K562 (cell line): Measurements from ENCODE around the gene GNAL. TPM values are rescaled to one million over a fixed set of nuclear protein-coding genes. Genes with fewer than 3 reads are reported as not detected.

ENCODE experiments used
- ARHGAP35 ChIP-seq: fragments of 450-650 bp; IDR thresholded peaks from 2 replicates; pipeline ENCODE4 v1.6.1; 2018; ENCODE audit not compliant: partially characterized antibody
- ATF6 ChIP-seq: sonication (generic); formaldehyde crosslinking; IDR thresholded peaks from 2 replicates; pipeline ENCODE4 v1.4.0; 2020; ENCODE audit warnings: mild to moderate bottlenecking, missing genetic modification reagents
- ETV1 ChIP-seq: fragments of 450-650 bp; conservative IDR thresholded peaks from 2 replicates; pipeline ENCODE4 v1.6.1; 2016; ENCODE audit warnings: missing genetic modification characterization, control low read depth, low read depth, missing compliant biosample characterization
- HES1 ChIP-seq: fragments of 450-650 bp; IDR thresholded peaks from 2 replicates; pipeline ENCODE4 v1.6.1; 2016; ENCODE audit warnings: low read depth, mild to moderate bottlenecking, moderate library complexity
- HMGN3 ChIP-seq: IDR thresholded peaks from 2 replicates; pipeline ENCODE4 v1.6.1; 2011; ENCODE audit warnings: borderline replicate concordance, low read depth, mild to moderate bottlenecking, mixed read lengths, low read length; ENCODE audit not compliant: insufficient read length; ENCODE audit errors: extremely low read depth
- PHB2 ChIP-seq: fragments of 450-650 bp; IDR thresholded peaks from 2 replicates; pipeline ENCODE4 v1.6.1; 2017; ENCODE audit warnings: low read depth
- RBBP5 ChIP-seq: fragments of 200-600 bp; sonication (generic); IDR thresholded peaks from 2 replicates; pipeline ENCODE4 v1.6.1; 2012; ENCODE audit warnings: borderline replicate concordance, mild to moderate bottlenecking, low read length, control low read depth, inconsistent platforms; ENCODE audit not compliant: insufficient read depth, poor library complexity, severe bottlenecking
- RBM15 ChIP-seq: fragments of 200-400 bp; formaldehyde crosslinking; IDR thresholded peaks from 2 replicates; pipeline ENCODE4 v1.6.1; 2018; ENCODE audit warnings: mild to moderate bottlenecking, low read length, moderate library complexity; ENCODE audit not compliant: insufficient read depth
- RREB1 ChIP-seq: fragments of 250-450 bp; sonication (Bioruptor Pico); IDR thresholded peaks from 2 replicates; pipeline ENCODE4 v1.4.0; 2020
- SIN3A ChIP-seq, 2 experiments: fragments of 150-350 bp in 1 of 2; IDR thresholded peaks; 2 replicates each; pipeline ENCODE4 v1.6.1; 2011 to 2016; ENCODE audit warnings: borderline replicate concordance in 2 of 2, low read depth in 2 of 2, low read length in 2 of 2, mild to moderate bottlenecking in 2 of 2, moderate library complexity in 2 of 2; ENCODE audit not compliant: control insufficient read depth in 1 of 2
- SIN3B ChIP-seq: fragments of 450-650 bp; IDR thresholded peaks from 2 replicates; pipeline ENCODE4 v1.6.1; 2017; ENCODE audit warnings: low read depth, mild to moderate bottlenecking, moderate library complexity
- ZBTB34 ChIP-seq: fragments of 250-450 bp; sonication (Bioruptor Pico); IDR thresholded peaks from 2 replicates; pipeline ENCODE4 v1.8.0; 2021; ENCODE audit warnings: mild to moderate bottlenecking, moderate library complexity
- ZNF41 ChIP-seq: fragments of 250-450 bp; sonication (Bioruptor Pico); conservative IDR thresholded peaks from 2 replicates; pipeline ENCODE4 v1.4.0; 2020; ENCODE audit warnings: mild to moderate bottlenecking
- polyA plus RNA-seq, 8 experiments: library from polyadenylated mRNA; depleted of rRNA in 4 of 8; stranded (reverse) in 5 of 8; unstranded in 3 of 8; fragments of >200 nt; fragmentation: Nextera tagmentation in 2 of 8; fragmentation: Illumina TruSeq in 1 of 8; extraction: Ambion mirVana in 2 of 8; extraction: Trizol in 1 of 8; gene quantifications; 2 replicates each; pipeline versions ENCODE4 v1.2.1 to v1.2.3, GENCODE V29; 2011 to 2014; ENCODE audit warnings: inconsistent platforms in 1 of 8, missing spikeins in 1 of 8
- total RNA-seq, 7 experiments: library from RNA; depleted of rRNA in 6 of 7; stranded (reverse); fragments of >200 nt in 6 of 7; fragmentation: Illumina TruSeq in 2 of 7; extraction: Trizol in 2 of 7; gene quantifications; 2 replicates each; pipeline versions ENCODE4 v1.2.1 to v1.2.3, GENCODE V29; 2011 to 2021; ENCODE audit warnings: low replicate concordance in 1 of 7

GNAL gene
- total and polyA plus RNA-seq, 9 of the 15 experiments (the other 6 are each of a cell fraction or from before 2014, with no cell fraction given), result under 0.01 to 0.10 (median 0.01) TPM; not detected in 5

- TF ChIP-seq RBM15 (no peak), RREB1 (CRISPR knock-in tag) (0 out of 2 replicates have a peak, but pooled peaks have one; percentile 14), HMGN3 (peak; percentile 90), ZBTB34 (CRISPR knock-in tag) (no peak), SIN3A (IDR thresholded peaks at IDR 0.05; ENCODE audit: borderline replicate concordance in 2 of 2, control insufficient read depth in 1 of 2, low read depth in 2 of 2, low read length in 2 of 2) (peak; percentile 91 to 96), HES1 (no peak), SIN3B (peak; percentile 88), ATF6 (CRISPR knock-in tag) (0 out of 2 replicates have a peak, but pooled peaks have one; percentile 30), ARHGAP35 (no peak), ZNF41 (CRISPR knock-in tag) (0 out of 2 replicates have a peak, but pooled peaks have one; percentile 9), ETV1 (tag) (peak; percentile 66), PHB2 (no peak), RBBP5 (peak; percentile 85)
Observed at GRCh38 chr18:11851146-11851805, 162.2 kb downstream of the GNAL start, which contains the start of gene CHMP1B (continued).
